GM18499 (cell line): ENCODE results near the gene PRAC2.
"Not testable (repeated sequence)": the region's sequence is repeated elsewhere in the genome, so short reads cannot be mapped to it uniquely, and the experiment has no call there.

ENCODE experiments used
- ATAC-seq: cut with Tn5 transposase; IDR thresholded peaks from one replicate; pipeline ENCODE4 v1.9.1; 2021; ENCODE audit warnings: moderate number of reproducible peaks; ENCODE audit not compliant: insufficient read depth, unreplicated experiment

PRAC2 gene

DNA sequence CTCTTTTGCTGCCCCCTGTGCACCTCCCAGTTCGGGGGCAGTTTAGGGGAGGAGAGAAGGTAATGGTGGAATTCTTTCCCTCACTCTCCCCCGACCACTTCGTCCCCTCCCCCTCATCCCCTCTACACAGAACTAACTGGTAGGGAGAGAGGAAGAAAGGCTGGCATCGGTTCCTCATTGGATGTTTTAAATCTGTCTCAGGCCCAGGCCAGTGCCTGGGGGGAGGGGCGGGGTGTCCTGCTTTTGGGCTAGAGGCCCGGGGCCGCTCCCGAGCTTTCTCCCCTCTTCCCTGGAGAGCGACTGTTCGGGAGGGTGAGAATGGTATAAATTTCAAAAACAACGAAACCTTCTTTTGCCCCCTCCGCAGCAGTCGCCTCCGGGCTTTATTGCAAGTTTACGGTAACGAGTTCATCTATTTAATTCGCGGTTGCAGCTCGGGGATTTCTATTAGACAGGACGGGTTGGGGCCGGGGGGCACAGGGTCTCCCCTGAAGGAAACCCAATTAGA is at the start of gene PRAC2:
TSS of gene PRAC2 (plus strand) at position 271 of the 508 bp plus-strand sequence. CDS start 1,226 bp downstream, outside the sequence.
- no peak for ATAC-seq

DNA sequence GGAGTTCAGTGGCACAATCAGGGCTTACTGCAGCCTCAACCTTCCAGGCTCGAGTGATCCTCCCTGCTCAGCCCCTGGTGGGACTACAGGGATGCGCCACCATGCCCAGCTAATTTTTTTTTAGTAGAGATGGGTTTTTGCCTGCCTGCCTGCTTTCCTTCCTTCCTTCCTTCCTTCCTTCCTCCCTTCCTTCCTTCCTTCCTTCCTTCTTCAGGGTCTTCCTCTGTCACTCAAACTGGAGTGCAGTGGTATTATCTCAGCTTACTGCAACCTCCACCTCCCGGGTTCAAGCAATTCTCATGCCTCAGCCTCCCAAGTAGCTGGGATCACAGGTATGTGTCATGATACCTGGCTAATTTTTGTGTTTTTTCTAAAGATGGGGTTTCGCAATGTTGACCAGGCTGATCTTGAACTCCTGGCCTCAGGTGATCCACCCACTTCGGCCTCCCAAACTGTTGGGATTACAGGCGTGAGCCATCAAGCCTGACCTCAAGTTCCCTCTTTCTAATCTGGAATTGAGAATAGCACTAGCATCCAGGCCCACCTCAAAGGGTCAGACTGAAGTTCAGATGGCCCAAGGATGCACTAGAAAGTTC is 45.9 kb upstream of the PRAC2 start:
- ATAC-seq: no peak

DNA sequence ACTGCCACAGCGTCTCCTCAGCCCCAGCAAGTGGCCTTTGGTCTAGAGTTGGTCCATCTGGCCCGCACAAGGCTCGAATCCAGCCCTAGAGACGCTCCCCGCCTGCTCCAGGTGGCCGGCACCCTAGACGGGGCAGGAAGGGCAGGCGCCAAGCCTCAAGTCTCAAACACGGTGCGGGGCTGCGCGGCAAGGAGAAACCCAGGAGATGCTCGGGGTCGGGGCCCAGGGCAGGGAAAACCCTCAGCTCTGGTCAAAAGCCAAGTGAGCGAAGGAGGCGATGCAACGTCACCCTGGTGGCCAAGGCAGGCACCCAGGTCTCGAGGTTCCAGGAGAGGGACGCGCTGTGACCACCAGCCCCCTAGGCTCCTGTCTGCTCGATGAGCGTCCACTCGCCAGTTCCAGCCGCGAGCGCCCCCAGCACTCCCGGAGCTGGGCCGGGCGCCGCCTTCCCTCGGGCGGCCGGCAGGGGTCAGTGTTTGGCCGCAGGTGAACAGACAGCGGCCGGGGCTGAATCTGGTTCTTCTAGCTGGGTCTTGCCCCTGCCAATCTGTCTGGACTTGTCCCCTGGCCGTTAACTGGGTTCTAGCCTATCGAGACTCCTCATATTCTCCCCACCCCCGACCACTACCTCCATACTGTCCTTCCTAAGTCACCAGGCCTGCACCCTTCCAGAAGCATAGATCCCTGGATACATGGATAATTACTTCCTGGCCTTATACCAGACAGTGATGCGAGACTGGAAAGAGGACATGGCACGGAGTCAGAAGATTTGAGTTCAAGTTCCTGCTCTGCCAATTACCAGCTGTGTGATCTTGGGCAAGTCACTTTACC is 44.6 kb upstream of the PRAC2 start:
- no peak for ATAC-seq

DNA sequence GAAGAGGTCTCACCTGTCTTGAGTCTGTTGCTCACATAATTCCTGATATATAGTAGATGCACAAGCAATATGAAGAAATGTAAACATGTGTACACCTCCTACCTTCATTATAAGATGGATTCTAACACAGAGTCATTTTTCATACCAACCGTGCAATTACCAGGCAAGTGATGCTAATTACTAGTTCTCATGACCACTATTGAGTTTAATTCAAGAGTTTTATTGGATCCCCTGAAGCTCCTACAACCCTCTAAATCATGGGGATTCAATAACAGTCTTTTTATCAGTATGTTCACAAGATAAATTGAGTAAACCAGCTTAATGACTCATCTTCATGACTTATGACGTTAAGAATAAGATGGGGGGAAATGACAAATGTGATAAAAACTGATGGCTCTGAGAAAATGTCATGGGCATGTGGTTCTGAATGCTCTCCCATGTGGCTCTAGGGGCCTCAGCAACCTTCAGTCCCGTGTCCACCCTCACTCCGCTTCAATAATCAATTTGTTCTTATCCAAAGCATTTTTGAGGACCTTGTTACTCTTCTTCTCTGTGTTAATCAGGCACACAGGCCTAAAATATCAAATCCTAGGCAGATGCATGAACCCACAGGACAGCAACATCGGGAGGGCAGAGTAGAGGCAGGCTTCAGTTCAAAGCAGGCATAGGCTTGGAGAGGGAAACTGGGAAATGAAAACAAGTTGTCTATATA is 43.4 kb upstream of the PRAC2 start:
- no peak for ATAC-seq

DNA sequence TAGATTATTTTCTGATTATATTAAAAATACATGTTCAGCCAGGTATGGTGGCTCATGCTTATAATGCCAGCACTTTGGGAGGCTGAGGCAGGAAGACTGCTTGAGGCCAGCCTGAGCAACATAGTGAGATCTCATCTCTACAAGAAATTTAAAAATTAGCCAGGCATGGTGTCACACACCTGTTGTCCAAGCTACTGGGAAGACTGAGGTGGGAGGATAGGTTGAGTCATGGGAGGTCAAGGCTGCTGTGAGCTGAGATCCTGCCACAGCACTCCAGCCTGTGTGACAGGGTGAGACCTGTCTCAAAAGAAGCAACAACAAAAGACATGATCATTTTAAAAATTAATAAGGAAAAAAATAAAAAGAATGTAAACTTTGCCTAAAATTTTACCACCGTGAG is 41.4 kb upstream of the PRAC2 start:
- ATAC-seq: no peak

DNA sequence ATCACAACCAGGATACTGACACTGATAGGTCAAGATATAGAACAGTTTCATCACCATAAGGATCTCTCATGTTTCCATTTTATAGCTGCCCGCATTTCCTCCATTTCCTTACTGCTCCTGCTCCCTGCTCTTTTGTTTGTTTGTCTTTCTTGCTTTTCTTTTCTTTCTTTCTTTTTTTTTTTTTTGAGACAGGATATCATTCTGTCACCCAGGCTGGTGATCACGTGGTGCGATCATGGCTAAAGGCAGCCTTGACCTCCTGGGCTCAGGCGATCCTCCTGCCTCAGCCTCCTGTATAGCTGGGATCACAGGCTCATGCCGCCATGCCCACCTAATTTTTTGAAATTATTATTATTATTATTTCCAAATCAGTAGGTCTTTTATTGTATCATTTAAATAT is 32.3 kb upstream of the PRAC2 start:
- no peak for ATAC-seq

DNA sequence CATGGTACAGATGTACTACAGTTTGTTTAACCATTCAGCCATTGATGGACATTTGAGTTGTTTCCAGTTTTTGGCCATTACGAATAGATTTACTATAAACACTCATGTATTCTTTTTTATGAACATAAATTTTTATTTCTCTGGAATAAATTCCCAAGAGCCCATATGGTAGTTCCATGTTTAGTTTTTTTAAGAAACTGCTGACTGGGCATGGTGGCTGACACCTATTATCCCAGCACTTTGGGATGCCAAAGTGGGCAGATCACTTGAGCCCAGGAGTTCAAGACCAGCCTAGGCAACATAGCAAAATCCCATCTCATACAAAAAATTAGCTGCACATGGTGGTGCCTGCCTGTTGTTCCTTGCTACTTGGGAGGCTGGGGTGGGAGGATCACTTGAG is 30.9 kb upstream of the PRAC2 start:
- ATAC-seq: no peak

DNA sequence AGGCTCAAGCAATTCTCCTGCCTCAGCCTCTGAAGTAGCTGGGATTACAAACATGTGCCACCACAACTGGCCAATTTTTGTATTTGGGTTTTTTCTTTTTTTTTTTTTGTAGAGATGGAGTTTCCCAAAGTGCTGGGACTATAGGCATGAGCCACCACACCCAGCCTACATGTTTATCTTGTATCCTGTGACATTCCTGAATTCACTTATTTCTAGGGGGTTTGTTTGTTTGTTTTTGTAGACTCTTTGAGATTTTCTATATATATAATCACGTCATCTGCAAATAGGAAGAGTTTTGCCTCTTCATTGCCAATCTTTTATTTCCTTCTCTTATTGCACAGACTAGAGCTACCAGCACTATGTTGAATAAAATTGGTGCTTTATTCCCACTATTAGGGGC is 29.8 kb upstream of the PRAC2 start:
- ATAC-seq: no peak

DNA sequence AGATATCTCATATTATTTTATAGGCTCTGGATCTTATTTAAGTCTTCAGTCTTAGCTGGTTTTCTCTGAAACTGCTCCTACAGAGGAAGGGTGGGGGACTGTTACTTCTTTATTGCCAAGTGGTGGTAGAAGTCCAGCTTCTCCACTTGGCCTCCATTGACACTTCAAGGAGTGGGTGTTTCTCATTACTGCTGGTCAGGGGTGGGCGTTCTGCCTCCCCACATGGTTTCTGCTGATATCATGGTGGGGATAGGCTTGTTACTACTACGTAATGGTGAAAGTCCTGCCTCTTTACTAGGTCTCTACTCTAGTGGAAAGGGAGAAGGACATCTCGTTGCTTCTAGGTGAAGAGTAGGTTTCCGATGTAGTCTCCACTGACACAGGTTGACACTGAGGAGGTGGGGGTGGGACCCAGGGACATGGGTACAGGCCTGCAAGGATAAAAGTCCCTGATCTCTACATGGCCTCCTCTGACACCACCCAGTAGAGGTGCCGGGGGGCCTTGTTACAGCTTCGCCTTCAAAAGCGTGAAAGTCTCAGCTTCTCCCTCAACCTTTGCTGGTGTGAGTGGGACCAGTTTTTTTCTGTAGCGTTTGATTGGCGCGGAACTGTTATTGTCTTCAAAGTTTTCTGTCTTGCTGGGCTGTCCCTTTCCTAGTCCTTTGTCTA is 21.0 kb upstream of the PRAC2 start:
- no peak for ATAC-seq

DNA sequence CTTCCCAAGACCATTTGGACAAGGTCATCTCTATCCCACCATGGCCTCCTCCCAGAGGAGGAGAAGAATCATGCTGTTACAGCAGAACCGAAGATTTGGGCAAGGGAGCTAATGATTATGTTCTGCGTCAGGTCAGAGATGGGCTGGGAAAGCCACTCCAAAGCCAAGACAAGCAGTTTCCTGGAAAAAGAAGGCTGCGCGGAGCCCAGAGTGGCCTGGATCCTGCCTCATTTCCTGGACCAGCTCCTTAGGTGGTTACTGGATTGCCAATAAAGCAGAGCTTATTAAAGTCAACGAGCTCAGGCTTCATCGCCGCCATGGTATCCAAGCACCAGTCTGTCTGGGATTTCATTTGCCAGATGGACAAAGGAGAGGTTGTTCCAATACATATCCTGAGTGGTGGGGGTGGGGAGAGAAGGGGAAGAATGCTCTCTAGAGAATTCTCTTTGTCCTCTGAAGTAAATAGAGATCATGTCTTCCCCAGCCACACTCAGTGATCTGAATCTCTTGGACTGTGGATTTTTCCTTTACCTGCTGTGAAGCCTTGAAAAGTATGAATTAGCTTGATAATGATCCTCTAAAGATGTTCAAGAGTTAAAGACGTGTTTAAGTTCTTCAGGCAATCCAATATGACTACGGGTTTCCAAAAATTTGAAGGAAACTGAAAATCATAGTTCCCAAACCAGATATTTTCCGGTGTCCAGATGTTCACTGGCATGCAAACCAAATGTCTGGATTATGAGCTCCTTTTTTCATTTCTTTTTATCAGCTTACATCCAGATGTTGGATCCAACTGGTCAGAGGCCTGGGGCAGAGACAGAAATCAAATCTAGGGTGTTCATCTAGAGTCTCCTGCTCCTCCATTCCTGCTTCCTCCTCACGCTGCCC is 18.4 kb upstream of the PRAC2 start:
- no peak for ATAC-seq

DNA sequence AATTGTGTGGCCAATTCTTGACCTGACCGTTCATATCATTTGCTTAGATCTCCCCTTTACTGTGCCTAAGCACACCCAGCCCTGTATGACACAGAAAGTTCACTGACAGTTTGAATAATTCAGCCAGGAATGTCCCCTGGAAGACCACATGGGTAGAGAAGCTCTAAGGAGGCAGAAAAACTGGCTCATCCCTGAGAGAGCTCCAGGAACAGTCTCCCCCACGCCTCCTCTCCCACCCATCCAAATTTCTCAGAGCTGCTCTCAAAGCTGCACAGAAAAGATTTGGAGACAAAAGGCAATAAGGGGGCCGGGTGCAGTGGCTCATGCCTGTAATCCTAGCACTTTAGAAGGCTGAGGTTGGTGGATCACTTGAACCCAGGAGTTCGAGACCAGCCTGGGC is 11.9 kb upstream of the PRAC2 start:
- no peak for ATAC-seq

DNA sequence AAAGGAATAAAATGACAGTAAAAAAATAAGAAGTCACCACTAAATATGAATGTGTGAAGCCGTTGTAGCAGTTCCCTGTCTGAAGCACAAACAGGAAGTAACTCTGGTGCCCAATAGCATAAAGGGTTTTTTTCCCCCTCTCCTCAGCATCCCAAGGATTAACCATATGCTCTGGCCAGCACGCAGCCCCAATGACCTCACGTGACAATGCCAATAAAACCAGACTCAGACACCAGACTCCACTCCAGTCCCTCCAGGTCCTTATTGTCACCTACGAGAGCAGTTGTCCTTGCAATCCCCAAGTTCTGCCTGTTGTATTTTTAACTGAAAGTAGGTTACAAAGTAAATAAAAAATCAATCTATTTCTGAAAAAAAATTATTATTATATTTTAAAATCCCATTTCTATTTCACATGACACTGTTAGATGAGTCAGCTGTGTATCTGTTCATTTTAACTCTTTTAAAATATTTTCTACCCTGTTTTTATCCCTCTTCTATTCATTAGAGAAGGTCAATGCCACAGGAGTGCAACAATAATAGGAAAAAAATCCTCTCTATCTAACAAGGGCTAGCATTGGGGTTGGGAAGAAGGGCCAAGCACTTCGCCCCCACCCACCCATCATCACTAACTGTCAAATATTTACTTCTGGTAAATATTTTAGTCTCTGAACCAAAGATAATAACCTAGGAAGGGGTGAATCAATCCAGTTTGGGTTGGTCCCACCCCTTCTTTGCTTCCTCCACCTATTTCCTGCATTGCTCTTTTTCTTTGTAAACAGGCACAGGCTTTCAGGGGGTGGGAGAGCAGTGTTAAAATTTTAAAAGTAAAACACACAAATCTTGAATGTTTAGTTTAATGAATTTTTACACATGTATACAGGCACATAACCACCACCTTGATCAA is 7.2 kb upstream of the PRAC2 start:
- ATAC-seq: no peak

DNA sequence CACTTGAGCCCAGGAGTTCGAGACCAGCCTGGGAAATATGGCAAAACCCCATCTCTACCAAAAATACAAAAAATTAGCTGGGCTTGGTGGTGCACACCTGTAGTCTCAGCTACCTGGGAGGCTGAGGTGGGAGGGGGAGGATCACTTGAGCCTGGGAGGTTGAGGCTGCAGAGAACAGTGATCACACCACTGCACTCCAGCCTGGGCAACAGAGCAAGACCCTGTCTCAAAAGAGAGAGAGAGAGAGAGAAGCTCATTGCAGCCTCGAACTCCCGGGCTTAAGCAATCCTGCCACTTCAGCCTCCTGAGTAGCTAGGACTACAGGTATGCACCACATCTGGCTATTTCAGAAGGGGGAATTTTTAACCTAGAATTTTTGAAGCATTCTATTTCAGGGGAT is 6.4 kb upstream of the PRAC2 start:
- not testable (repeated sequence) for ATAC-seq

DNA sequence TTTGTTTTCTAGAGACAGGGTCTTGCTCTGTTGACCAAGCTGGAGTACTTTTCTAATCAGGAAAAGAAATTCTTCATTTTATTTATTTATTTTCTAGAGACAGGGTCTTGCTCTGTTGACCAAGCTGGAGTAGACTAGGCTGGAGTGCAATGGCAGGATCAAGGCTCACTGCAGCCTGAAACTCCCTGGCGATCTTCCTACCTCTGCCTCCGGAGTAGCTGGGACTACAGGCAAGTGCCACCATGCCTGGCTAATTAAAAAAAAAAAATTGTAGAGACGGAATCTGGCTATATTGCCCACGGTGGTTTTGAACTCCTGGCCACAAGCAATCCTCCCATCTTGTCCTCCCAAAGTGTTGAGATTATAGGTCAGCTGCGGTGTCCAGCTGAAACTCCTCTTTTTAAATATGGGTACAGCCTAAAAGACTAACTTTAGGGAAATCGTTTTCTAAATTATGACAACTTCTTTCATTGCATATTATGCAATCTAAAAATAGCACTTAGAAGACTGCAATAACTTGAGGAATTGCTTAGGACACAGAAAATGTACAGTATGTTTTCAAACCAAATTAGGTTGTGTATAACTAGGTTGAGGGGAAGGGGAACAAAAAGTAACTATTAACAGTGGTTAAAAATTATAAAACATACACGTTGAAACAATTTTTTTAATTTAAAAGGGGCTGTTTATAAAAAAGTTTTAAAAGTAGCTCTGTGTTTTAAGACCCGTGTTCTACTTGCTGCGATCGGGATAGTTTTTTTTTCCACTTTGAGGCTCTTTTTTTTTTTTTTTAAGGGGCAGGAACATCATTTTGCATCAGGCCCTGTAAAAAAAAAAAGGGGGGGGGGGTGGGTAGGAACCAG is 5.4 kb upstream of the PRAC2 start:
- no peak for ATAC-seq

DNA sequence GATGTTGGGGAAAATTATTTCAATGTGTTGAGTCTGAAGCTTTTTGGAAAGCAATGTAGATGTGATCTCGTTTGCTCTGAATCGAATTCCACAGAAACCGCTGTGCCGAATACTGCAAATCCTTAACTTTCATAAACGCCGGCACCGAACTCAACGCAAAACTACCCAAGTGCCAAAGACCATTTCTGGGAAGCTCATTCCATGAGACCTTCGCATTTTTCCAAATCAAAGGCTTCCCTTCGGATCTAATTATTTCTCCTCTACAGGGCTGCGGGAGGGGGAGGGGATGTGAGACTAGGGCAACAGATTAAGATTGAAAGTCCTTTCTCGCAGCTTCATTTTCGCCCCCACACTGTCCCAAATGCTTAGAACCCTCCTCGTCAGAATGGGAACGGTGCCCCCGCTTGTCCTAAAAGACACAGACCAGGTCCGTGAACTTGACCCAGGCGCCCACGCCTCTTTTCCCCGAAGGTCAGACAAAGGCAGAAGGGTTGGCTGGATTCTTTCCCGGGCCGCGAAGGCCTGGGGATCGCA is 4.7 kb upstream of the PRAC2 start:
- no peak for ATAC-seq

DNA sequence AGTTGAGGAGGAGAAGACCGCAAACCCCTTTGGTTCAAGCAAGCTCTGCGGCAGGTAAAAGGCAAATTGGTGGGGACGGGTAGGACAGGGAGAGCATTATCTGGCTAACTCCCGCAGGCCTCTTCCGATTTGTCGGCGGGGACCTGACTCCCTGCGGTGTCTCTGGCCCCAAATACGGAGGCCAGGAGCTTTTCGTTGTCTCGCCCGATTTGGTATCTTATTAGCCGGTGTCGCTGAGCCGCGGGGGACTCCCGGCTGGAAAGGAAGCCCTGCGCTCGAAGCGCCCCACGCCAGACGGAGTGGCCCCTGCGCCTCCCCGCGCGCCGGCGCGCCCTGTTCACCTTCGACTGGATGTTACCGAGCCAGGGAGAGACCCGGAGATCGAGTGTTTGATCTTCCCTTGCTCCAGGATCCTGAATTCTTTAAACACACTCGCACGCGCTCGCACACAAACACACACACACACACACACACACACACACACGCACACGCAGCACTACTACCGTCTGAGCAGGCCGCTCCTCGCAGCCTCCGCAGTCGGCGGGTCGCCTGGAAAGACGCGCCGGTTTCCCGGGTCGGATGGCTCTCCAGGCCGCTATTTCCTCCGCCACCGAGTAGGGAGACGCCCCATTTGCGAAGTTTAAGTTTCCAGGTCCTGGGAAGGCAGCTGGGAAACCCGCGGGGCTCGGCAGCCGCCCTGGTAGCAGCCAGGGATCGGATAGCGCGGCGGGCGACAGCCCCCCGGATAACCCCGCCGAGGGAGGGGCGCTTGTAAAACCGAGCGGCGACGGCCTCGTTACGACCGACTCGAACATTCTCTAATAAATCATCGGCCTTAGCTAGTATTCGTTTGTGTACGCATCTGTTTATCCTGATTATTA is 4.0 kb upstream of the PRAC2 start:
- ATAC-seq: no peak
